CD4-positive, alpha-beta T cell (primary cell): ENCODE results near the gene MRPL43. TPM values are rescaled to one million over a fixed set of nuclear protein-coding genes. Genes with fewer than 3 reads are reported as not detected.

Experiments
- ATAC-seq: fragments of 200-7000 bp; cut with Tn5 transposase; one replicate; pipeline ENCODE4 v1.10.0; 2022; ENCODE audit warnings: mild to moderate bottlenecking; ENCODE audit not compliant: poor library complexity
- CTCF ChIA-PET: fragments of 350-600 bp; sonication (Branson Sonifier 250); formaldehyde crosslinking; loops from one replicate; lab custom pipeline; 2021; ENCODE audit warnings: antibody characterized with exemption, inconsistent platforms; lab: Charles Lee
- POLR2A ChIA-PET: fragments of 350-600 bp; sonication (Branson Sonifier 250); formaldehyde crosslinking; loops from one replicate; lab custom pipeline; 2021; ENCODE audit warnings: antibody characterized with exemption, inconsistent platforms; lab: Charles Lee
- DNase-seq, 14 experiments: peaks; one replicate each; pipeline ENCODE4 v3.0.0-alpha.2; 2013 to 2020; ENCODE audit warnings: mixed read lengths in 2 of 14
- H3K27ac ChIP-seq, 2 donors: one replicate each; pipeline versions ENCODE4 v1.5.1 to v1.7.0; 2013; ENCODE audit warnings: low read length in 2 of 2, low read depth in 1 of 2, mild to moderate bottlenecking in 1 of 2
- H3K27me3 ChIP-seq, 2 experiments: 1 replicate in 1 of 2; 2 replicates in 1 of 2; pipeline versions ENCODE4 v1.6.1 to v1.7.0; 2013; ENCODE audit warnings: low read length in 2 of 2, control low read depth in 1 of 2, mild to moderate bottlenecking in 1 of 2, moderate library complexity in 1 of 2; ENCODE audit not compliant: insufficient read depth in 2 of 2, control insufficient read depth in 1 of 2
- H3K36me3 ChIP-seq: one replicate; pipeline ENCODE4 v1.6.1; 2013; ENCODE audit warnings: low read length, control low read depth; ENCODE audit not compliant: insufficient read depth
- H3K4me1 ChIP-seq: one replicate; pipeline ENCODE4 v1.6.1; 2013; ENCODE audit warnings: low read length, control low read depth; ENCODE audit not compliant: insufficient read depth
- H3K4me3 ChIP-seq: one replicate; pipeline ENCODE4 v1.5.1; 2013; ENCODE audit warnings: mild to moderate bottlenecking, low read length, moderate library complexity
- H3K9me3 ChIP-seq, 2 experiments: 1 replicate in 1 of 2; 2 replicates in 1 of 2; pipeline versions ENCODE4 v1.6.1 to v1.7.0; 2013; ENCODE audit warnings: low read length in 2 of 2, mild to moderate bottlenecking in 2 of 2, control low read depth in 1 of 2, moderate library complexity in 1 of 2; ENCODE audit not compliant: control insufficient read depth in 1 of 2, insufficient read depth in 1 of 2
- H3K27ac Mint-ChIP-seq: one replicate; pipeline ENCODE4 v1.8.0; 2020; ENCODE audit warnings: mixed read lengths
- H3K27me3 Mint-ChIP-seq: one replicate; pipeline ENCODE4 v1.8.0; 2021; ENCODE audit warnings: mixed read lengths
- H3K36me3 Mint-ChIP-seq: one replicate; pipeline ENCODE4 v1.8.0; 2021; ENCODE audit warnings: low read depth, mixed read lengths
- H3K4me1 Mint-ChIP-seq: one replicate; pipeline ENCODE4 v1.8.0; 2021; ENCODE audit warnings: low read depth, mixed read lengths
- H3K4me3 Mint-ChIP-seq: one replicate; pipeline ENCODE4 v1.8.0; 2020; ENCODE audit warnings: mild to moderate bottlenecking, mixed read lengths
- H3K9me3 Mint-ChIP-seq: one replicate; pipeline ENCODE4 v1.8.0; 2020; ENCODE audit warnings: mixed read lengths
- intact Hi-C, 2 experiments: fragments of 100-400 bp; cut with DNase I in 1 of 2; cut with micrococcal nuclease in 1 of 2; formaldehyde crosslinking; loops; one replicate each; pipeline versions ENCODE4 v1.15.1 to v1.9.0; 2023 to 2025; cut with DNase I, micrococcal nuclease
- total RNA-seq, 174 experiments: library from RNA in 2 of 174; stranded (reverse) in 2 of 174; gene quantifications; one replicate each; pipeline ENCODE4 v1.2.3 and lab custom pipeline; 2021 to 2026
- TF ChIP-seq, protein P1 (sequence below): fragments of 200-600 bp; IDR thresholded peaks from one replicate; pipeline ENCODE4 v1.8.0; 2022; ENCODE audit warnings: antibody characterized with exemption, mild to moderate bottlenecking

The MRPL43 gene
- total RNA-seq, 2 experiments from 2014 or later: 28.5 to 31.0 TPM

DNA sequence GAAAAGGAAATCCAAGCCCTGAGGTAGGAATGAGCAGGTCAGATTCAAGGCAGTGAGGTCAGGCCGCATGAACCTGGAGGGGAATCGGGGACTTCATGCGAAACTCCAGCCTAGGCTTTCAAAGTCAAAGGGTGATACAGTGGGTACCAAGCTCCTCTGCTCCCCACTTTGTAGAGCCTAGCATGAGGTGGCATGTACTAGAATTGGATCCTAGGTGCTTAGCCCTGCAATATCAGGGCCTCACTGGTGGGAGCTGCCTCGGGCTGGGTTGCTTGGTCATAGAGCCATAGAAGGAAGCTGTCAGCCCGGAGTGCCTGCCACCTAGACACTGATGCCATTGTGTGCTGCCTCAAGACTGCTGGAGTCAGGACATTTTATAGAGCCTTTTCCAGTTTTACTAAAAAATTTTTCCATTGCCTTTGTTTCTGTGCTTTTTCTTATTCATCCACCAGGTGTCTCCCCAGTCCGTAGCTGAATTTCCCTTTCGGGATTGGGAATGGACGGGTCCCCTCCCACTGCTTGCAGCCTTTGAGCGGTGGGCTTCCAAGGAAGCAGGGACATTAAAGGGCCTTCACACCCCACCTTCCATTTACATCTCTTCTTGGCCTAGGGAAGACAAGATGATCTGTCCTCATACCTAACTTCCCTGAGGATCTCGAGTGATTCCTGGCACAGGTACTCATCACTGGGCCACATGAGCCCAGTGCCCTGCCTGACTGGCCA, 6.8 kb upstream of the MRPL43 start:
- H3K4me3 ChIP-seq: no peak overlapping the region
- DNase-seq (no peak), ATAC-seq (no peak)
- Mint-ChIP-seq H3K9me3 (no peaks in the 10 kb centered on the region), H3K36me3 (peaks cover 43% of the 10 kb centered on the region), H3K4me1 (peaks cover 27% of the 10 kb centered on the region), H3K4me3 (peak overlapping the region; percentile 82), H3K27ac (peak overlapping the region; percentile 13), H3K27me3 (no peaks in the 10 kb centered on the region)
- H3K4me1 ChIP-seq: peaks cover 37% of the 10 kb centered on the region
- TF ChIP-seq, protein P1, sequence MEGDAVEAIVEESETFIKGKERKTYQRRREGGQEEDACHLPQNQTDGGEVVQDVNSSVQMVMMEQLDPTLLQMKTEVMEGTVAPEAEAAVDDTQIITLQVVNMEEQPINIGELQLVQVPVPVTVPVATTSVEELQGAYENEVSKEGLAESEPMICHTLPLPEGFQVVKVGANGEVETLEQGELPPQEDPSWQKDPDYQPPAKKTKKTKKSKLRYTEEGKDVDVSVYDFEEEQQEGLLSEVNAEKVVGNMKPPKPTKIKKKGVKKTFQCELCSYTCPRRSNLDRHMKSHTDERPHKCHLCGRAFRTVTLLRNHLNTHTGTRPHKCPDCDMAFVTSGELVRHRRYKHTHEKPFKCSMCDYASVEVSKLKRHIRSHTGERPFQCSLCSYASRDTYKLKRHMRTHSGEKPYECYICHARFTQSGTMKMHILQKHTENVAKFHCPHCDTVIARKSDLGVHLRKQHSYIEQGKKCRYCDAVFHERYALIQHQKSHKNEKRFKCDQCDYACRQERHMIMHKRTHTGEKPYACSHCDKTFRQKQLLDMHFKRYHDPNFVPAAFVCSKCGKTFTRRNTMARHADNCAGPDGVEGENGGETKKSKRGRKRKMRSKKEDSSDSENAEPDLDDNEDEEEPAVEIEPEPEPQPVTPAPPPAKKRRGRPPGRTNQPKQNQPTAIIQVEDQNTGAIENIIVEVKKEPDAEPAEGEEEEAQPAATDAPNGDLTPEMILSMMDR: peak; percentile 50
- ChIA-PET POLR2A (no interaction called here), CTCF (interaction anchor here (1.5 to 2.0 kb wide), 2 partner anchors 20 to 56 kb away, joined by 3 to 7 read pairs; no protein-coding TSS in a partner anchor)
- no peaks in the 10 kb centered on the region for H3K9me3 ChIP-seq
- intact Hi-C loops: loop anchor here in 1 of 2 experiments (1.0 kb wide), 1 partner anchor 20 kb away; no protein-coding TSS in a partner anchor
- no peaks in the 10 kb centered on the region for H3K27me3 ChIP-seq
- no peak overlapping the region for H3K27ac ChIP-seq
- H3K36me3 ChIP-seq: peaks cover 36% of the 10 kb centered on the region

GRCh38 chr10:100989088-100989487, 1.8 kb upstream of the MRPL43 start:
- no peaks in the 10 kb centered on the region for H3K9me3 Mint-ChIP-seq
- CTCF ChIA-PET: interaction anchor here (1.6 to 2.9 kb wide), 2 partner anchors 8 to 10 kb away, joined by 7 to 9 read pairs; partner anchors contain the start of gene LZTS2
- Histone ChIP-seq H3K27ac (no peak overlapping the region), H3K36me3 (peaks cover 52% of the 10 kb centered on the region), H3K4me3 (no peak overlapping the region), H3K4me1 (peaks cover 41% of the 10 kb centered on the region), H3K9me3 (no peaks in the 10 kb centered on the region), H3K27me3 (no peaks in the 10 kb centered on the region)
- H3K27me3 Mint-ChIP-seq: no peaks in the 10 kb centered on the region
- no peak for DNase-seq
- ATAC-seq: no peak
- peaks cover 67% of the 10 kb centered on the region for H3K36me3 Mint-ChIP-seq
- POLR2A ChIA-PET: interaction anchor here (1.0 to 4.7 kb wide), 2 partner anchors 9 to 54 kb away, joined by 3 to 34 read pairs; partner anchors contain the start of gene LZTS2
- no peak overlapping the region for H3K27ac Mint-ChIP-seq
- TF ChIP-seq, protein P1: no peak
- intact Hi-C loops: loop anchor here in 1 of 2 experiments (5.0 kb wide), 1 partner anchor 452 kb away; the partner anchor contains the start of gene HIF1AN
- peaks cover 26% of the 10 kb centered on the region for H3K4me1 Mint-ChIP-seq
- H3K4me3 Mint-ChIP-seq: no peak overlapping the region

GRCh38 chr10:100988166-100988565, 869 bp upstream of the MRPL43 start:
- Histone ChIP-seq H3K4me3 (peak overlapping the region; percentile 96), H3K27ac (no peak overlapping the region), H3K4me1 (peaks cover 41% of the 10 kb centered on the region), H3K27me3 (no peaks in the 10 kb centered on the region), H3K36me3 (peaks cover 46% of the 10 kb centered on the region), H3K9me3 (no peaks in the 10 kb centered on the region)
- Mint-ChIP-seq H3K27me3 (no peaks in the 10 kb centered on the region), H3K4me3 (peak overlapping the region; percentile 97), H3K9me3 (no peaks in the 10 kb centered on the region), H3K27ac (peak overlapping the region; percentile 86), H3K4me1 (peaks cover 26% of the 10 kb centered on the region), H3K36me3 (peaks cover 64% of the 10 kb centered on the region)
- ChIA-PET POLR2A (interaction anchor here (1.0 to 4.7 kb wide), 3 partner anchors 10 to 55 kb away, joined by 3 to 34 read pairs (median 3); partner anchors contain the start of gene LZTS2), CTCF (interaction anchor here (1.6 to 2.9 kb wide), 2 partner anchors 9 to 11 kb away, joined by 7 to 9 read pairs; partner anchors contain the start of gene LZTS2)
- intact Hi-C loops: loop anchor here in 1 of 2 experiments (5.0 kb wide), 1 partner anchor 451 kb away; the partner anchor contains the start of gene HIF1AN
- no peak for DNase-seq
- TF ChIP-seq, protein P1: no peak
- no peak for ATAC-seq
